Measurements from ENCODE around the gene E2F4.

DNA sequence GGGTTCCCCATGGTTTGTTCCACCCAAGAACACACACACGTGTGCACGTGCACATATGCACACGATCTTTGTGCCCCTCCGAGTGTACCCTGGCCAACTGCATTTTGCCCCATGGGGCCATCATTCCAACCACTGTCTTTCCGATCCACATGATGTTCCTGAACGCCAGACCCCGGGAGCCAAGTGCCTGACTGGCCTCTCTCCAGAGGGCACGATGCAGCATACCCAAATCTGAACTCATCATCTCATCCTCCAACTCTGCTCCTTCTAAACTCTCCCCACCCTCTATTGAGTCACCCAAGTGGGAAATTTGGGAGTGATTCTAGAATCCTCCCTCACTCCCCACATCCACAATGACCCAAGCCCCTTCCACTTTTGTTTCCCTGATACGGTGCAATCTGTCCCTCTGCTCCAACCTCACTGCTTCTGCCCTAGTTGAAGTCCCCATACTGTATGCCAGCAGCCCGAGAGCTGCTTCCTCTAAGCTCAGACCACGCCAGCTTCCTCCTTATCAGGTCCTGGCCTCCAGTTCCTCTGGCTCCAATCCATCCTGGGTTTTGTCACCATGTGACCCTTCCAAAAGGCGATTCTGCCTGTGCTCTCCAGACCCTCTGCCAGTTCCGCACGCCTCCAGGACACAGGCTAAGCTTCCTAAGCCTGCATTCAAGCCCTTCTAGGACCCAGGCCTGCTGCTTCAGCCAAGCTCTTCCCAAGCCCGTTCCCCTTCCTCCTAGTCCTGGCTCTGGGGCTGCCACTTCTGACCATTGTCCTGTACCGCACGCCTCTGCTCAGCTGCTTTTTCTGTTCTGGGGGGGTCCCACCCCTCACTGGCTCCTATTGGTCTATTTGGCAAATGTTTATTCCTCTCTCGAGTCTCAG, 24.9 kb downstream of the E2F4 start:
- TF ChIP-seq, protein P1, sequence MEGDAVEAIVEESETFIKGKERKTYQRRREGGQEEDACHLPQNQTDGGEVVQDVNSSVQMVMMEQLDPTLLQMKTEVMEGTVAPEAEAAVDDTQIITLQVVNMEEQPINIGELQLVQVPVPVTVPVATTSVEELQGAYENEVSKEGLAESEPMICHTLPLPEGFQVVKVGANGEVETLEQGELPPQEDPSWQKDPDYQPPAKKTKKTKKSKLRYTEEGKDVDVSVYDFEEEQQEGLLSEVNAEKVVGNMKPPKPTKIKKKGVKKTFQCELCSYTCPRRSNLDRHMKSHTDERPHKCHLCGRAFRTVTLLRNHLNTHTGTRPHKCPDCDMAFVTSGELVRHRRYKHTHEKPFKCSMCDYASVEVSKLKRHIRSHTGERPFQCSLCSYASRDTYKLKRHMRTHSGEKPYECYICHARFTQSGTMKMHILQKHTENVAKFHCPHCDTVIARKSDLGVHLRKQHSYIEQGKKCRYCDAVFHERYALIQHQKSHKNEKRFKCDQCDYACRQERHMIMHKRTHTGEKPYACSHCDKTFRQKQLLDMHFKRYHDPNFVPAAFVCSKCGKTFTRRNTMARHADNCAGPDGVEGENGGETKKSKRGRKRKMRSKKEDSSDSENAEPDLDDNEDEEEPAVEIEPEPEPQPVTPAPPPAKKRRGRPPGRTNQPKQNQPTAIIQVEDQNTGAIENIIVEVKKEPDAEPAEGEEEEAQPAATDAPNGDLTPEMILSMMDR (IDR thresholded peaks at IDR 0.05; ENCODE audit: low read length) = no peak
- TF ChIP-seq EZH2 (optimal IDR thresholded peaks at IDR 0.05; ENCODE audit: low read depth, low read length) (no peak), EZH2phosphoT487 (IDR thresholded peaks at IDR 0.05; ENCODE audit: low read length) (no peak)

Data from MM.1S (cell line).